SIG-M5 (cell line): ENCODE measurements around the gene CASZ1.

Source experiments
- DNase-seq: peaks from one replicate; lab custom pipeline; 2025; lab: John Stamatoyannopoulos, UW

The CASZ1 gene

GRCh38 chr1:10745886-10746455 is 50.5 kb downstream of the CASZ1 start:
- no peak for DNase-seq

GRCh38 chr1:10745383-10745782 is 51.1 kb downstream of the CASZ1 start:
- DNase-seq: no peak

- DNase-seq: no peak
These were observed 51.7 kb downstream of the CASZ1 start for GRCh38 chr1:10744654-10745238.

GRCh38 chr1:10744029-10744428 is 52.4 kb downstream of the CASZ1 start:
- DNase-seq: no peak

GRCh38 chr1:10741696-10742095 is 54.8 kb downstream of the CASZ1 start:
- no peak for DNase-seq

- no peak for DNase-seq
These were observed 56.3 kb downstream of the CASZ1 start for GRCh38 chr1:10740123-10740522.

- DNase-seq: no peak
These were observed 56.9 kb downstream of the CASZ1 start for GRCh38 chr1:10739589-10739988.

GRCh38 chr1:10738061-10739058 is 58.1 kb downstream of the CASZ1 start:
- DNase-seq: no peak

- DNase-seq: no peak
These were observed 58.8 kb downstream of the CASZ1 start for GRCh38 chr1:10737651-10738050.

GRCh38 chr1:10736634-10737586 is 59.5 kb downstream of the CASZ1 start:
- no peak for DNase-seq

- no peak for DNase-seq
These were observed 60.7 kb downstream of the CASZ1 start for GRCh38 chr1:10735563-10736305.

- DNase-seq: no peak
These were observed 61.4 kb downstream of the CASZ1 start for GRCh38 chr1:10734962-10735544.

GRCh38 chr1:10734375-10734774 is 62.1 kb downstream of the CASZ1 start:
- no peak for DNase-seq

GRCh38 chr1:10733474-10734366 is 62.7 kb downstream of the CASZ1 start:
- no peak for DNase-seq

- no peak for DNase-seq
These were observed 65.5 kb downstream of the CASZ1 start for GRCh38 chr1:10730985-10731384.

GRCh38 chr1:10728595-10729410 is 67.6 kb downstream of the CASZ1 start:
- no peak for DNase-seq

- no peak for DNase-seq
These were observed 68.7 kb downstream of the CASZ1 start for GRCh38 chr1:10727751-10728232.

- no peak for DNase-seq
These were observed 70.1 kb downstream of the CASZ1 start for GRCh38 chr1:10726355-10726754.
